Activated CD8-positive, alpha-beta T cell treated with anti-CD3 and anti-CD28 coated beads for 36 hours (primary cell): ENCODE results near the gene NIM1K. TPM values are rescaled to one million over a fixed set of nuclear protein-coding genes. Genes with fewer than 3 reads are reported as not detected.
"Not testable (repeated sequence)": the region's sequence is repeated elsewhere in the genome, so short reads cannot be mapped to it uniquely, and the experiment has no call there.

Source experiments
- ATAC-seq: fragments of 200-7000 bp; cut with Tn5 transposase; one replicate; pipeline ENCODE4 v1.10.0; 2021; ENCODE audit warnings: mild to moderate bottlenecking, moderate library complexity
- CTCF ChIA-PET: fragments of 350-600 bp; sonication (Branson Sonifier 250); formaldehyde crosslinking; loops from one replicate; lab custom pipeline; 2021; ENCODE audit warnings: antibody characterized with exemption; lab: Charles Lee
- POLR2A ChIA-PET: fragments of 350-600 bp; sonication (Branson Sonifier 250); formaldehyde crosslinking; loops from one replicate; lab custom pipeline; 2021; ENCODE audit warnings: antibody characterized with exemption; lab: Charles Lee
- DNase-seq: peaks from one replicate; pipeline ENCODE4 v3.0.0-alpha.2; 2020
- H3K27ac Mint-ChIP-seq: one replicate; pipeline ENCODE4 v1.8.0; 2021; ENCODE audit warnings: mild to moderate bottlenecking, mixed read lengths
- H3K27me3 Mint-ChIP-seq: one replicate; pipeline ENCODE4 v1.8.0; 2021; ENCODE audit warnings: mixed read lengths
- H3K36me3 Mint-ChIP-seq: one replicate; pipeline ENCODE4 v1.8.0; 2021; ENCODE audit warnings: low read depth, mixed read lengths
- H3K4me1 Mint-ChIP-seq: one replicate; pipeline ENCODE4 v1.8.0; 2021; ENCODE audit warnings: low read depth, mixed read lengths
- H3K4me3 Mint-ChIP-seq: one replicate; pipeline ENCODE4 v1.8.0; 2021; ENCODE audit warnings: mild to moderate bottlenecking, moderate library complexity, mixed read lengths
- H3K9me3 Mint-ChIP-seq: one replicate; pipeline ENCODE4 v1.8.0; 2021; ENCODE audit warnings: mixed read lengths
- intact Hi-C: fragments of 100-400 bp; cut with micrococcal nuclease; formaldehyde crosslinking; loops from one replicate; pipeline ENCODE4 v1.10.0; 2022
- total RNA-seq, 2 experiments: library from RNA; stranded (reverse); gene quantifications; one replicate each; pipeline ENCODE4 v1.2.3, GENCODE V29; 2021
- TF ChIP-seq, protein P1 (sequence below): fragments of 200-600 bp; IDR thresholded peaks from one replicate; pipeline ENCODE4 v1.8.0; 2022; ENCODE audit warnings: antibody characterized with exemption, mild to moderate bottlenecking

The NIM1K gene
- total RNA-seq, 2 experiments from 2014 or later, result 2.1 to 3.2 TPM

DNA sequence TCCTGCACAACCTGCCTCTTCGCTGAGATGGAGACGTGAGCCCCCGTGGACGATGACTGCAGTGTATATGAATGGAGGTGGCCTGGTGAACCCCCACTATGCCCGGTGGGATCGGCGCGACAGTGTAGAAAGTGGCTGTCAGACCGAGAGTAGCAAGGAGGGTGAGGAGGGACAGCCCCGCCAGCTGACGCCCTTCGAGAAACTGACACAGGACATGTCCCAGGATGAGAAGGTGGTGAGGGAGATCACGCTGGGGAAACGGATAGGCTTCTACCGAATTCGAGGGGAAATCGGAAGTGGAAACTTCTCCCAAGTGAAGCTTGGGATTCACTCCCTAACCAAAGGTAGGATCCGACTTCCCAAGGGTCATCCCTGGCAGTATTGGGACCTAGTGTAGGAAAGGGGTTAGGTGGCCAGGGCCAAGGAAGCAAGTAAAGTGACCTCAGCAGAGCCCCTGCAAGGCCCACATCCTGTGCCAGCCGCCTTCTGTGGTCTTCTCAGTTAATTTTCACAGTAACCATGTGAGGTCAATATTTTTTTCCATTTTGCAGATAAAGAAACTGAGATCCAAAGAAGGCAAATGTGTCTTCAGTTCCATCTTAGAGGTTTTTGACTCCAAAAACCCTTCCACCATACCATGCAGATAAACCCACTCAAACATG is 53.8 kb downstream of the NIM1K start:
- H3K4me1 Mint-ChIP-seq, result peaks cover 4% of the 10 kb centered on the region
- ChIA-PET POLR2A (no interaction called here), CTCF (no interaction called here)
- DNase-seq (peak; percentile 14), ATAC-seq (peak; percentile 24)
- no peak overlapping the region for H3K4me3 Mint-ChIP-seq
- intact Hi-C loops, result no loop called here
- no peaks in the 10 kb centered on the region for H3K36me3 Mint-ChIP-seq
- TF ChIP-seq, protein P1, sequence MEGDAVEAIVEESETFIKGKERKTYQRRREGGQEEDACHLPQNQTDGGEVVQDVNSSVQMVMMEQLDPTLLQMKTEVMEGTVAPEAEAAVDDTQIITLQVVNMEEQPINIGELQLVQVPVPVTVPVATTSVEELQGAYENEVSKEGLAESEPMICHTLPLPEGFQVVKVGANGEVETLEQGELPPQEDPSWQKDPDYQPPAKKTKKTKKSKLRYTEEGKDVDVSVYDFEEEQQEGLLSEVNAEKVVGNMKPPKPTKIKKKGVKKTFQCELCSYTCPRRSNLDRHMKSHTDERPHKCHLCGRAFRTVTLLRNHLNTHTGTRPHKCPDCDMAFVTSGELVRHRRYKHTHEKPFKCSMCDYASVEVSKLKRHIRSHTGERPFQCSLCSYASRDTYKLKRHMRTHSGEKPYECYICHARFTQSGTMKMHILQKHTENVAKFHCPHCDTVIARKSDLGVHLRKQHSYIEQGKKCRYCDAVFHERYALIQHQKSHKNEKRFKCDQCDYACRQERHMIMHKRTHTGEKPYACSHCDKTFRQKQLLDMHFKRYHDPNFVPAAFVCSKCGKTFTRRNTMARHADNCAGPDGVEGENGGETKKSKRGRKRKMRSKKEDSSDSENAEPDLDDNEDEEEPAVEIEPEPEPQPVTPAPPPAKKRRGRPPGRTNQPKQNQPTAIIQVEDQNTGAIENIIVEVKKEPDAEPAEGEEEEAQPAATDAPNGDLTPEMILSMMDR, result no peak
- peaks cover 9% of the 10 kb centered on the region for H3K27me3 Mint-ChIP-seq
- H3K9me3 Mint-ChIP-seq, result no peaks in the 10 kb centered on the region
- no peak overlapping the region for H3K27ac Mint-ChIP-seq

DNA sequence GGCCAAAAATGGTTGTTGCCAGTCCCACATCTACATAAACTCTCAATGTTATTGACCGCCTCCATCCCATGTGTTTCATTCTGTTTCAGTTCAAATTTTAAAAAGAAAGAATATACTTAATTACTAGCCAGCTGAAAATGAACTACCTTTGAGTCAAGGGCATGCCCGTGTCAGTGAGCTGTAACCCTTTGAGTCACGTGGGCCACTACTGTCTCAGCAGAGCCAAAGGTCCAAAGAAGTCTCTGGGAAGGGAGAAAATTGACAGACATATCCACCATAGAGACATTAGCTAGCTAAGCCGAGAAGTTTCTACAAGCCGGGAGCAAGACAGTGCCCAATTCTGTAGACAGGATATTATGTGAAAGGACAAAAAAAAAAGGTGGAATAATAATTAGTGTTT is 59.7 kb downstream of the NIM1K start:
- Mint-ChIP-seq H3K9me3 (no peaks in the 10 kb centered on the region), H3K4me1 (no peaks in the 10 kb centered on the region), H3K27ac (no peak overlapping the region), H3K4me3 (no peak overlapping the region), H3K36me3 (no peaks in the 10 kb centered on the region), H3K27me3 (peaks cover 7% of the 10 kb centered on the region)
- POLR2A ChIA-PET, result no interaction called here
- TF ChIP-seq, protein P1, result no peak
- intact Hi-C loops, result no loop called here
- DNase-seq (no peak), ATAC-seq (no peak)
- CTCF ChIA-PET, result no interaction called here

DNA sequence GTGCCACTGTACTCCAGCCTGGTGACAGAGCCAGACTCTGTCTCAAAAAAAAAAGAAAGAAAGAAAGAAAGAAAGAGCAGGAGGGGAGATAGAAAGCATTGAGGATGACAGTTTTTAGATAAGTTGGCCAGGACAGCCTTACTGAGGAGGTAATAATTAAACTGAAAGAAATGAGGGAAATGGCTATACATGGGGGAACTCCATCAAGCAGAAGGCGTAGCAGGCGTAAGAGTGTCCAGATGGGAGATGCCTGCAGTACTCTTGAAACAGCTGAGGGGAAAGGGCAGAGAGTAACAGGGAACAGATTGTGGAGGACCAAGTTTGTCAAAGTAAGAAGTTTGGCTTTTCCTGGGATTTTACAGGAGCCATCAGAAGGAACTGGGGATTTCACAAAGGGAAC is 63.7 kb downstream of the NIM1K start:
- peaks cover 2% of the 10 kb centered on the region for H3K9me3 Mint-ChIP-seq
- no peak overlapping the region for H3K27ac Mint-ChIP-seq
- H3K4me3 Mint-ChIP-seq, result no peak overlapping the region
- H3K4me1 Mint-ChIP-seq, result no peaks in the 10 kb centered on the region
- H3K36me3 Mint-ChIP-seq, result no peaks in the 10 kb centered on the region
- ATAC-seq (no peak), DNase-seq (no peak)
- ChIA-PET POLR2A (no interaction called here), CTCF (interaction anchor here (1.0 kb wide), 1 partner anchor 38 kb away, joined by 3 read pairs; no protein-coding TSS in a partner anchor)
- intact Hi-C loops, result no loop called here
- TF ChIP-seq, protein P1, result no peak
- H3K27me3 Mint-ChIP-seq, result peaks cover 16% of the 10 kb centered on the region

DNA sequence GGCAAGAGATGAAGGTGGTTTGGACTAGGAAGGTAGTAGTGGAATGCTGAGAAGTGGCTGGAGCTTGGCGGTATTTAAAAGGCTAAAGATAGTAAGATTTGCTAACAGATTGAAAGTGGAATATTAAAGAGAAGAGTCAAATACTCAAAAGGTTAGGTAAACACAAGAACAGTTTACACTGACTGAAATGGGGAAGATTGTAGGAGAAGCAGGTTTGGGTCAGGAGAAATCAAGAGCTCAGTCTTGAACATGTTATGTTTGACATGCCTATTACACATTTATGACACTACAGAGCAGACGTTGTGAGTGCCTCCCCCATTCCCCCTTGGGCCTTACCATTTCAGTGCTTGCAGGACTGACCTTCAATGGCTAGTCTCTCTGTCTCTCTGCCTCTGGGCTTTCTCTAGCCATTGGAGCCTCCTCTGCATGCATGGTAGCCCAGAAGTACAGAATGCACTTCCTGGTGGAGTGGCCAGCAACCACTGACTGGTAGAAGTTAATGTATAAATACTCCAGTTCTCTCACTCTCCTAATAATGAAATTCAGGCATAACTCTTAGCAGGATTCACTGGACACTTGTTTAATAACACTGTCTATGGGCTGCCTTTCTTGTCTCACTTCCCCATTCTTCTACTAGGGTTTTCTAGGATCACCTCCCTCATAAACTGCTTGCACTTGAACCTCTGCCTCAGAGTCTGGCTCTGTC is 64.4 kb downstream of the NIM1K start:
- CTCF ChIA-PET, result no interaction called here
- Mint-ChIP-seq H3K9me3 (peaks cover 2% of the 10 kb centered on the region), H3K27me3 (peaks cover 18% of the 10 kb centered on the region), H3K4me1 (no peaks in the 10 kb centered on the region), H3K27ac (no peak overlapping the region), H3K4me3 (no peak overlapping the region), H3K36me3 (no peaks in the 10 kb centered on the region)
- intact Hi-C loops, result no loop called here
- TF ChIP-seq, protein P1, result no peak
- POLR2A ChIA-PET, result no interaction called here
- ATAC-seq (no peak), DNase-seq (no peak)

DNA sequence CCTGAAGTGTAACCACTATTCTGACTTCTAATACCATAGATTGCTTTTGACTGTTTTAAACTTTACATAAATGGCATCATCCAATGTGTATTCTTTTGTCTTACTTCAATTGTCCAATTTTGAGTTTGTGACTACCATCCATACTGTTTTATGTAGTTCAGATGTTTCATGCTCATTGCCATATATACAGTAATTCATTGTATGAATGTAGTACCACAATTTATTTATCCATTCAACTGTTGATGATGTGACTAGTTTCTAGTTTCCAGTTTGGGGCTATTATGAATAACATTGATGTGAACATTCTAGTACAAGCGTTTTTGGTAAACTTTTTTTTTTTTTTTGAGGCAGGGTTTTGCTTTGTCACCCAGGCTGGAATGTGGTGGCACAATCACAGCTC is 66.1 kb downstream of the NIM1K start:
- no peaks in the 10 kb centered on the region for H3K4me1 Mint-ChIP-seq
- no peak overlapping the region for H3K4me3 Mint-ChIP-seq
- no peaks in the 10 kb centered on the region for H3K36me3 Mint-ChIP-seq
- DNase-seq, result no peak
- ChIA-PET POLR2A (no interaction called here), CTCF (no interaction called here)
- peaks cover 19% of the 10 kb centered on the region for H3K27me3 Mint-ChIP-seq
- TF ChIP-seq, protein P1, result no peak
- no peak for ATAC-seq
- no peak overlapping the region for H3K27ac Mint-ChIP-seq
- H3K9me3 Mint-ChIP-seq, result peaks cover 2% of the 10 kb centered on the region
- intact Hi-C loops, result no loop called here

DNA sequence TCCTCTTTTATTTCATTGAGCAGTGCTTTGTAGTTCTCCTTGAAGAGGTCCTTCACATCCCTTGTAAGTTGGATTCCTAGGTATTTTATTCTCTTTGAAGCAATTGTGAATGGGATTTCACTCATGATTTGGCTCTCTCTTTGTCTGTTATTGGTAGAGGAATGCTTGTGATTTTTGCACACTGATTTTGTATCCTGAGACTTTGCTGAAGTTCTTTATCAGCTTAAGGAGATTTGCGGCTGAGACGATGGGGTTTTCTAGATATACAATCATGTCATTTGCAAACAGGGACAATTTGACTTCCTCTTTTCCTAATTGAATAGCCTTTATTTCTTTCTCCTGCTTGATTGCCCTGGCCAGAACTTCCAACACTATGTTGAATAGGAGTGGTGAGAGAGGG is 70.2 kb downstream of the NIM1K start:
- POLR2A ChIA-PET, ATAC-seq, H3K4me1 Mint-ChIP-seq, intact Hi-C loops, H3K27ac Mint-ChIP-seq, CTCF ChIA-PET, H3K9me3 Mint-ChIP-seq, H3K4me3 Mint-ChIP-seq, H3K36me3 Mint-ChIP-seq, DNase-seq: not testable (repeated sequence)
- peaks cover 25% of the 10 kb centered on the region for H3K27me3 Mint-ChIP-seq
